A549 (cell line): ENCODE measurements around the gene HOXD8. TPM values are rescaled to one million over a fixed set of nuclear protein-coding genes. Genes with fewer than 3 reads are reported as not detected.

Experiments used
- ATAC-seq, 2 experiments: fragments of 200-7000 bp in 1 of 2; fragments of >200 bp in 1 of 2; cut with Nextera tagmentation in 1 of 2; cut with Tn5 transposase in 1 of 2; 3 replicates each; pipeline versions ENCODE4 v1.8.0 to v1.9.1; 2018 to 2020; ENCODE audit warnings: mild to moderate bottlenecking in 1 of 2, moderate library complexity in 1 of 2
- CTCF ChIA-PET: fragments of 300-600 bp; sonication (Branson Sonifier 250); formaldehyde crosslinking; extraction: SDS; loops from one replicate; lab custom pipeline; 2021; ENCODE audit warnings: antibody characterized with exemption, inconsistent platforms; lab: Yijun Ruan, JAX
- POLR2A ChIA-PET: fragments of 350-600 bp; formaldehyde crosslinking; extraction: SDS; loops from one replicate; lab custom pipeline; 2021; ENCODE audit warnings: antibody characterized with exemption, inconsistent platforms; lab: Yijun Ruan, JAX
- DNase-seq, 2 experiments: peaks; one replicate each; pipeline versions ENCODE4 v3.0.0 to v3.0.0-alpha.2; 2011 to 2016; ENCODE audit warnings: low read depth in 1 of 2, low spot score in 1 of 2
- FAIRE-seq: peaks from 2 replicates; lab custom pipeline; 2011; peaks lifted over from hg19 to GRCh38; lab: Jason Lieb, UNC
- H3K27ac ChIP-seq, 2 experiments: fragments of >200 bp; sonication (Bioruptor Twin); formaldehyde crosslinking; 3 replicates each; pipeline ENCODE4 v1.5.1; 2016 to 2017
- H3K4me1 ChIP-seq: fragments of >200 bp; sonication (Bioruptor Twin); formaldehyde crosslinking; 3 replicates; pipeline ENCODE4 v1.6.1; 2016
- H3K4me2 ChIP-seq: fragments of >200 bp; sonication (Bioruptor Twin); formaldehyde crosslinking; 3 replicates; pipeline ENCODE4 v1.6.1; 2016
- H3K4me3 ChIP-seq: fragments of >200 bp; sonication (Bioruptor Twin); formaldehyde crosslinking; 3 replicates; pipeline ENCODE4 v1.5.1; 2016
- H3K9me3 ChIP-seq: fragments of >200 bp; sonication (Bioruptor Twin); formaldehyde crosslinking; 3 replicates; pipeline ENCODE4 v1.6.1; 2016
- BHLHE40 ChIP-seq: IDR thresholded peaks from 2 replicates; pipeline ENCODE4 v1.6.1; 2012; ENCODE audit warnings: low read depth, low read length, inconsistent platforms
- CHD4 ChIP-seq: fragments of 200-600 bp; sonication (generic); IDR thresholded peaks from 2 replicates; pipeline ENCODE4 v1.6.1; 2016; ENCODE audit warnings: antibody characterized with exemption, mild to moderate bottlenecking, borderline replicate concordance
- E2F6 ChIP-seq: IDR thresholded peaks from 2 replicates; pipeline ENCODE4 v1.6.1; 2012; ENCODE audit warnings: low read depth, borderline replicate concordance
- ELK1 ChIP-seq: fragments of 150-350 bp; IDR thresholded peaks from 2 replicates; pipeline ENCODE4 v1.6.1; 2014; ENCODE audit warnings: low read depth, mild to moderate bottlenecking, low read length
- HOXB13 ChIP-seq: fragments of 250-450 bp; sonication (Bioruptor Pico); IDR thresholded peaks from 2 replicates; pipeline ENCODE4 v1.5.0; 2020; ENCODE audit warnings: low read depth, mild to moderate bottlenecking, moderate library complexity
- HOXB5 ChIP-seq: fragments of 250-450 bp; sonication (Bioruptor Pico); IDR thresholded peaks from 2 replicates; pipeline ENCODE4 v1.5.0; 2020; ENCODE audit warnings: mild to moderate bottlenecking, moderate library complexity
- MAFK ChIP-seq: fragments of 450-650 bp; IDR thresholded peaks from 2 replicates; pipeline ENCODE4 v1.6.1; 2014; ENCODE audit not compliant: partially characterized antibody
- NPAS2 ChIP-seq: fragments of 250-450 bp; sonication (Bioruptor Pico); IDR thresholded peaks from 2 replicates; pipeline ENCODE4 v1.8.0; 2022; ENCODE audit warnings: mild to moderate bottlenecking, moderate library complexity, borderline replicate concordance
- RCOR1 ChIP-seq: fragments of 150-350 bp; IDR thresholded peaks from 2 replicates; pipeline ENCODE4 v1.6.1; 2014; ENCODE audit warnings: antibody characterized with exemption, low read length, low read depth
- RFX5 ChIP-seq: fragments of 450-650 bp; IDR thresholded peaks from 2 replicates; pipeline ENCODE4 v1.7.1; 2014; ENCODE audit warnings: antibody characterized with exemption, mild to moderate bottlenecking, moderate library complexity
- SREBF2 ChIP-seq: fragments of 450-650 bp; IDR thresholded peaks from 2 replicates; pipeline ENCODE4 v1.6.1; 2014; ENCODE audit warnings: mild to moderate bottlenecking, moderate library complexity
- ZC3H11A ChIP-seq: fragments of 450-650 bp; IDR thresholded peaks from 2 replicates; pipeline ENCODE4 v1.6.1; 2014; ENCODE audit warnings: antibody characterized with exemption, mild to moderate bottlenecking
- ZFP36 ChIP-seq: fragments of 450-650 bp; IDR thresholded peaks from 2 replicates; pipeline ENCODE4 v1.6.1; 2014; ENCODE audit warnings: borderline replicate concordance; ENCODE audit not compliant: partially characterized antibody
- ZSCAN20 ChIP-seq: fragments of 250-450 bp; sonication (Bioruptor Pico); IDR thresholded peaks from 2 replicates; pipeline ENCODE4 v1.8.0; 2022; ENCODE audit warnings: mild to moderate bottlenecking, moderate library complexity
- WGBS: methylation state at CpG from one replicate; pipeline ENCODE4 v1.1.6; 2017; ENCODE audit errors: missing lambda C conversion rate; 5-methylcytosine and 5-hydroxymethylcytosine counted together
- polyA plus RNA-seq, 4 experiments: library from polyadenylated mRNA; depleted of rRNA in 3 of 4; stranded (reverse); fragments of >200 nt; fragmentation: RNase III in 1 of 4; extraction: RNeasy Plus Mini Kit Qiagen cat#74134 plus additional on column Dnase treatment in 1 of 4; gene quantifications; 2 replicates in 3 of 4; 3 replicates in 1 of 4; pipeline ENCODE4 v1.2.3, GENCODE V29; 2011 to 2017
- TF ChIP-seq, protein P1 (sequence below): fragments of 200-600 bp; sonication (generic); IDR thresholded peaks from 2 replicates; pipeline ENCODE4 v1.6.1; 2016; ENCODE audit warnings: antibody characterized with exemption, mild to moderate bottlenecking, moderate library complexity

The HOXD8 gene
- polyA plus RNA-seq, 2 of the 4 experiments (the other 2 are of a cell fraction) = 3.8 to 8.5 TPM

GRCh38 chr2:176173567-176174381 lies 44.3 kb downstream of the HOXD8 start:
- TF ChIP-seq RFX5 = no peak
- no peak for TF ChIP-seq ZSCAN20 (CRISPR knock-in tag)
- TF ChIP-seq E2F6 = no peak
- no peak for TF ChIP-seq ZC3H11A
- TF ChIP-seq CHD4 = no peak
- TF ChIP-seq NPAS2 = no peak
- peak; percentile 28 for TF ChIP-seq MAFK
- TF ChIP-seq HOXB5 (CRISPR knock-in tag) = no peak
- no peak for DNase-seq
- no peak for ATAC-seq
- Histone ChIP-seq H3K4me3 (no peak overlapping the region), H3K4me1 (peaks cover 6% of the 10 kb centered on the region; the same call in 1 of the 3 replicates), H3K9me3 (no peaks in the 10 kb centered on the region), H3K27ac (no peak overlapping the region), H3K4me2 (0 out of 3 replicates have a peak overlapping the region, but pooled peaks have one; percentile 4)
- POLR2A ChIA-PET = no interaction called here
- no peak for FAIRE-seq
- CTCF ChIA-PET = interaction anchor here (0.7 to 1.4 kb wide), 3 partner anchors 32 to 465 kb away, joined by 3 read pairs; no protein-coding TSS in a partner anchor
- WGBS = 59% methylated on average over 7 of the region's 7 CpGs

DNA sequence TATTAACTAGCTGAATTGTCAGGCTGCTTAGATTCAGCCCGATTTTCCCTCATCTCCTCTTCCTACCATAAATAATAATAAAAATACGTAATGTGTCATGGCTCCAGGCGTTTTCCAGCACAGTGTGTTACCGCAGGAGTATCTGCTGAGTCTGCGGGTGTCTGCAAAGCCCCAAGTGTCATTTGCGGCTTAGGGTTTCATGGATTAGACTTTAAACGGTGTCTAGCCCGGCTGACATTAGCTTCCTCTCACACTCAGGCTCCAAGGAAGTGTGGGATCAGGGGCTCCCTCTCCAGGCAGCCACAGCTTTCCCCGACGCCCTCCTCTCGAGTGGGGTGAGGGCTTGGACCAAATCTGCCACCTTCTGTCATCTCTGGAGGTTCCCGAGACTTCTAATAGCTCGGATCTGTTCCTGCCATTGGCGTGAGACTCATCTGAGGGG lies 44.9 kb downstream of the HOXD8 start:
- ATAC-seq (0 out of 6 replicates have a peak, but pooled peaks of 1 of the 2 experiments have one; percentile 24), FAIRE-seq (no peak), DNase-seq (no peak)
- 53% methylated on average over 11 of the region's 14 CpGs for WGBS
- Histone ChIP-seq H3K27ac (no peak overlapping the region), H3K4me1 (peaks cover 6% of the 10 kb centered on the region; the same call in 1 of the 3 replicates), H3K4me3 (no peak overlapping the region), H3K9me3 (no peaks in the 10 kb centered on the region), H3K4me2 (0 out of 3 replicates have a peak overlapping the region, but pooled peaks have one; percentile 4)
- CTCF ChIA-PET = interaction anchor here (1.4 kb wide), 2 partner anchors 33 to 464 kb away, joined by 3 read pairs; no protein-coding TSS in a partner anchor
- POLR2A ChIA-PET = no interaction called here
- no peak for TF ChIP-seq RFX5
- no peak for TF ChIP-seq CHD4
- no peak for TF ChIP-seq SREBF2
- TF ChIP-seq, protein P1, sequence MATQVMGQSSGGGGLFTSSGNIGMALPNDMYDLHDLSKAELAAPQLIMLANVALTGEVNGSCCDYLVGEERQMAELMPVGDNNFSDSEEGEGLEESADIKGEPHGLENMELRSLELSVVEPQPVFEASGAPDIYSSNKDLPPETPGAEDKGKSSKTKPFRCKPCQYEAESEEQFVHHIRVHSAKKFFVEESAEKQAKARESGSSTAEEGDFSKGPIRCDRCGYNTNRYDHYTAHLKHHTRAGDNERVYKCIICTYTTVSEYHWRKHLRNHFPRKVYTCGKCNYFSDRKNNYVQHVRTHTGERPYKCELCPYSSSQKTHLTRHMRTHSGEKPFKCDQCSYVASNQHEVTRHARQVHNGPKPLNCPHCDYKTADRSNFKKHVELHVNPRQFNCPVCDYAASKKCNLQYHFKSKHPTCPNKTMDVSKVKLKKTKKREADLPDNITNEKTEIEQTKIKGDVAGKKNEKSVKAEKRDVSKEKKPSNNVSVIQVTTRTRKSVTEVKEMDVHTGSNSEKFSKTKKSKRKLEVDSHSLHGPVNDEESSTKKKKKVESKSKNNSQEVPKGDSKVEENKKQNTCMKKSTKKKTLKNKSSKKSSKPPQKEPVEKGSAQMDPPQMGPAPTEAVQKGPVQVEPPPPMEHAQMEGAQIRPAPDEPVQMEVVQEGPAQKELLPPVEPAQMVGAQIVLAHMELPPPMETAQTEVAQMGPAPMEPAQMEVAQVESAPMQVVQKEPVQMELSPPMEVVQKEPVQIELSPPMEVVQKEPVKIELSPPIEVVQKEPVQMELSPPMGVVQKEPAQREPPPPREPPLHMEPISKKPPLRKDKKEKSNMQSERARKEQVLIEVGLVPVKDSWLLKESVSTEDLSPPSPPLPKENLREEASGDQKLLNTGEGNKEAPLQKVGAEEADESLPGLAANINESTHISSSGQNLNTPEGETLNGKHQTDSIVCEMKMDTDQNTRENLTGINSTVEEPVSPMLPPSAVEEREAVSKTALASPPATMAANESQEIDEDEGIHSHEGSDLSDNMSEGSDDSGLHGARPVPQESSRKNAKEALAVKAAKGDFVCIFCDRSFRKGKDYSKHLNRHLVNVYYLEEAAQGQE = no peak

DNA sequence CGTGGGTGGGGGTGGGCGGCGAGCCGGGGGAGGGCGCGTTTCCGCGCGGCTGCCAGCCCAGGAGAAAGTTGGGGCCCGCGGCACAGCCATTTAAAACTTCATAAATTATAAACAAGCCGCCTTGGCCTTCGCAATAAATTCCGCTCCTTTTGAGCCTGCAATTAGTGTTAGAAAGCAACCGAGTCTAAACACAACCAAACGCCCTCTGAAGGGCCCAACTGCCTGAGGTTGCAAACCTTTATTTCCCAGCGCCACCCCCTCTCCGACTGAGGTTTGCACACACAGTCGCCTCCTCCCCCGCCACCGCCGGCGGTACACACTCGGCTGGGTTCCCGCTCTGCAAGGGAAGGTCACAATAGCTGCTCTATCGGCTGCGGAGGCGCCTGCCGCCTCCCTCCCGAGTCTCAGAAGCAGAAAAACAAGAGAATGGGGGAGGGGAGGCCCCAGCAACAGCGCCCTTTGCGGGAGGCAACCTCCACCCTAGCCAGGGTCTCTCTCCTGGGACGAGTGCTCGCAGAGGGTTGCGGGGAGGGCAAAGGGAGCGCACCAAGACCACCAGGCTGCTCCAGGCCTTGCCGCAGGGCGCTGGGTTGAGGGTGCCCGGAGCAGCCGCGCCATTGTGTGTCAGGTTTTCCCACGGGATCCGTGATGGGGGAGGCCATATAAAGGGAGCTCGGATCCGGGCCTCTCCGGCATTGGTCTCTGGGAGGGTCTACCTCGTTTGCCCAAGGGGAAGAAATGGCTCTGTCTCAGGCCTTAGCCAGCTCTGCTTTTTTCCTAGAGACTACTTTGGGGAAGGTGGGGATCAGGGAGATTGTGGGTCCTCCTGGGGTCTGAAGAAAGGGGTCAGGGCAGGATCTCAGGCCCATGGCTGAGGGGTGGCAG lies 45.6 kb downstream of the HOXD8 start:
- Histone ChIP-seq H3K9me3 (no peaks in the 10 kb centered on the region), H3K4me2 (no peak overlapping the region), H3K4me1 (peaks cover 6% of the 10 kb centered on the region; the same call in 1 of the 3 replicates), H3K27ac (no peak overlapping the region), H3K4me3 (no peak overlapping the region)
- no peak for DNase-seq
- ChIA-PET CTCF (interaction anchor here (0.7 to 1.5 kb wide), 3 partner anchors 11 to 54 kb away, joined by 3 read pairs; no protein-coding TSS in a partner anchor), POLR2A (no interaction called here)
- ATAC-seq = no peak
- 88% methylated on average over 45 of the region's 47 CpGs for WGBS
- no peak for FAIRE-seq
- no peak for TF ChIP-seq ZFP36
- no peak for TF ChIP-seq ZSCAN20 (CRISPR knock-in tag)
- no peak for TF ChIP-seq BHLHE40
- no peak for TF ChIP-seq RCOR1
- no peak for TF ChIP-seq ELK1
- no peak for TF ChIP-seq HOXB13 (CRISPR knock-in tag)
